ENCODE data around the gene DMBX1. TPM values are rescaled to one million over a fixed set of nuclear protein-coding genes. Genes with fewer than 3 reads are reported as not detected.
A peak's percentile ranks its signal among the peaks of the same experiment; 100 is the strongest.

DMBX1 gene
- total RNA-seq, 1 donor from 2014 or later = not detected

- intact Hi-C loops (cut with DNase I) = no loop called here
- Histone ChIP-seq H3K27ac (no peak overlapping the region), H3K27me3 (peaks cover 29% of the 10 kb centered on the region), H3K9me3 (no peaks in the 10 kb centered on the region), H3K36me3 (no peaks in the 10 kb centered on the region), H3K4me1 (peaks cover 9 to 13% of the 10 kb centered on the region in 2 donors), H3K4me3 (peak overlapping the region in 1 of 2 donors; percentile 55)
- no peak for TF ChIP-seq CTCF (IDR thresholded peaks at IDR 0.05)
- no peak for DNase-seq (ENCODE audit: low spot score in 2 of 2)
Measured at GRCh38 chr1:46490406-46490655, 695 bp downstream of the DMBX1 start.

- Histone ChIP-seq H3K4me3 (peak overlapping the region in 1 of 2 donors; percentile 55), H3K9me3 (no peaks in the 10 kb centered on the region), H3K27me3 (peaks cover 29% of the 10 kb centered on the region), H3K36me3 (no peaks in the 10 kb centered on the region), H3K4me1 (peaks cover 9 to 13% of the 10 kb centered on the region in 2 donors), H3K27ac (no peak overlapping the region)
- no peak for TF ChIP-seq CTCF (IDR thresholded peaks at IDR 0.05)
- DNase-seq (ENCODE audit: low spot score in 2 of 2) = no peak
- intact Hi-C loops (cut with DNase I) = no loop called here
Measured at GRCh38 chr1:46490656-46491442, 1.2 kb downstream of the DMBX1 start.

- H3K36me3 ChIP-seq = no peaks in the 10 kb centered on the region
- intact Hi-C loops (cut with DNase I) = no loop called here
- no peak overlapping the region for H3K4me3 ChIP-seq
- H3K9me3 ChIP-seq = no peaks in the 10 kb centered on the region
- H3K27ac ChIP-seq = no peak overlapping the region
- TF ChIP-seq CTCF (IDR thresholded peaks at IDR 0.05) = no peak
- DNase-seq (ENCODE audit: low spot score in 2 of 2) = no peak
- peaks cover 9 to 13% of the 10 kb centered on the region in 2 donors for H3K4me1 ChIP-seq
- H3K27me3 ChIP-seq = peaks cover 29% of the 10 kb centered on the region
Measured at GRCh38 chr1:46491443-46492268, 2.0 kb downstream of the DMBX1 start.

- no peak overlapping the region for H3K27ac ChIP-seq
- no peak for DNase-seq (ENCODE audit: low spot score in 2 of 2)
- no peaks in the 10 kb centered on the region for H3K36me3 ChIP-seq
- H3K27me3 ChIP-seq = peaks cover 29% of the 10 kb centered on the region
- no peak overlapping the region for H3K4me3 ChIP-seq
- TF ChIP-seq CTCF (IDR thresholded peaks at IDR 0.05) = no peak
- H3K9me3 ChIP-seq = no peaks in the 10 kb centered on the region
- H3K4me1 ChIP-seq = peaks cover 9 to 13% of the 10 kb centered on the region in 2 donors
- intact Hi-C loops (cut with DNase I) = no loop called here
Measured at GRCh38 chr1:46492269-46492853, 2.7 kb downstream of the DMBX1 start.

GRCh38 chr1:46492871-46493270, 3.2 kb downstream of the DMBX1 start:
- H3K27me3 ChIP-seq = peaks cover 29% of the 10 kb centered on the region
- no peak overlapping the region for H3K27ac ChIP-seq
- DNase-seq (ENCODE audit: low spot score in 2 of 2) = no peak
- intact Hi-C loops (cut with DNase I) = no loop called here
- peaks cover 9 to 13% of the 10 kb centered on the region in 2 donors for H3K4me1 ChIP-seq
- no peaks in the 10 kb centered on the region for H3K9me3 ChIP-seq
- no peak overlapping the region for H3K4me3 ChIP-seq
- no peak for TF ChIP-seq CTCF (IDR thresholded peaks at IDR 0.05)
- no peaks in the 10 kb centered on the region for H3K36me3 ChIP-seq
